ENCODE data around the gene CFAP65.

The CFAP65 gene

DNA sequence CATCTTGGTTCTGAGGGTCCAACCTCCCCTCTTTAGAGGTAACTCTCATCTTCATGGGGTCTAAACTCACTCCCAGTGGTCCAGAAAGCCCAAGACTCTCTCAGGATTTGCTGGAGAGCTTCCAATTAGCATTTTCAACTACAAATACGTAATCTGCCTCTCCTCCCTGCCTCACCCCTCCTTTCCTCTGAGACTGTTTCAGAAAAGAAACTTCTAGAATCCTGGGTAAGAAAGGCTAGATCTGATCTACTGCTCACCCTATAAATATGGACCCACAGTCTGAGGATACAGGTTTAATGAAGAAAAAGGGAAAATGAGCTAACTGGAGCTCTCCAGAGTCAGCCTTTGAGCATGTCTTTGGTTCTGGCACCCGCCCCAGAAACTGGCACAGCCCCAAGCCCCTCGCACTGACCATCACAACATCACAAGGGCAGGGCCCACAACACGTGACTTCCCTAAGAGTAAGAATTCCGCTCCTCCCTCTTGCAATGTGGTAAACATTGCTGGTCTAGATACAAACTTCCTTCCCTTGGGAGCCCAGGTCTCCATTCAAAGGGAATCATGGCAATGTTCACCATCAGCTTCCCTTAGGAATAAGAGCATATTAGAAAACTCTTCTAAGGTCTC, 41.1 kb upstream of the CFAP65 start:
- H3K4me3 ChIP-seq (ENCODE audit: low read depth, low read length), result no peak overlapping the region
- TF ChIP-seq, protein P1, sequence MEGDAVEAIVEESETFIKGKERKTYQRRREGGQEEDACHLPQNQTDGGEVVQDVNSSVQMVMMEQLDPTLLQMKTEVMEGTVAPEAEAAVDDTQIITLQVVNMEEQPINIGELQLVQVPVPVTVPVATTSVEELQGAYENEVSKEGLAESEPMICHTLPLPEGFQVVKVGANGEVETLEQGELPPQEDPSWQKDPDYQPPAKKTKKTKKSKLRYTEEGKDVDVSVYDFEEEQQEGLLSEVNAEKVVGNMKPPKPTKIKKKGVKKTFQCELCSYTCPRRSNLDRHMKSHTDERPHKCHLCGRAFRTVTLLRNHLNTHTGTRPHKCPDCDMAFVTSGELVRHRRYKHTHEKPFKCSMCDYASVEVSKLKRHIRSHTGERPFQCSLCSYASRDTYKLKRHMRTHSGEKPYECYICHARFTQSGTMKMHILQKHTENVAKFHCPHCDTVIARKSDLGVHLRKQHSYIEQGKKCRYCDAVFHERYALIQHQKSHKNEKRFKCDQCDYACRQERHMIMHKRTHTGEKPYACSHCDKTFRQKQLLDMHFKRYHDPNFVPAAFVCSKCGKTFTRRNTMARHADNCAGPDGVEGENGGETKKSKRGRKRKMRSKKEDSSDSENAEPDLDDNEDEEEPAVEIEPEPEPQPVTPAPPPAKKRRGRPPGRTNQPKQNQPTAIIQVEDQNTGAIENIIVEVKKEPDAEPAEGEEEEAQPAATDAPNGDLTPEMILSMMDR (IDR thresholded peaks at IDR 0.05; ENCODE audit: borderline replicate concordance, insufficient read depth, low read depth, low read length), result no peak

DNA sequence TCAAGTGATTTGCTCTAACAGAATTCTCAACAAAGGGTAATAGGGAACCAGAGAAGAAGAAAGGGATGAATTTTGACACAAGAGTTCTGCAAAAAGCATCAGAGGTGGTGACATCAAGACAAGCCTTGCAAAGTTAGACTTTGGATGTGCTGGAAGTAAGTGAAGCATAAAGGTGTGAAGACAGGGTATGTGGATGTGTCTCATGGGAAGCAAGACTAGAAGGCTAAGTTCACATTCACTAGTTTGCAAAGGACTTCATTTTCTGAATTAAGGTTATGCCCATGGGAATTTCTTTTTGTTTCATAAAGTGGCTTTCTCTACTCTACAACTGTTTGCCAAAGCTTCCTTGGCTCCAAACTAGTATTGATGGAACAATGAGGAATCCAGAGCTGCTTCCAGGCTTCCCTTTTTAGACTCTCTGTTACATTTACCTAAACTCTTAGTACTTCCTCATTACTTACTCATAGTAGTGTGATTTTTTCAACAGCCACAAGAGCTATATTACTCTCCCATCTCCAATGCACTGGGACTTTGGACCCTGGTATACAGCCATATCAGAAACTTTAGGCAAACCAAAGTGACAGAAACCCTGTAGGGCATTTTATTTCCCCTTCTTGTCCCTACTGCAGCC, 40.5 kb upstream of the CFAP65 start:
- no peak overlapping the region for H3K4me3 ChIP-seq (ENCODE audit: low read depth, low read length)
- TF ChIP-seq, protein P1 (IDR thresholded peaks at IDR 0.05; ENCODE audit: borderline replicate concordance, insufficient read depth, low read depth, low read length), result no peak

DNA sequence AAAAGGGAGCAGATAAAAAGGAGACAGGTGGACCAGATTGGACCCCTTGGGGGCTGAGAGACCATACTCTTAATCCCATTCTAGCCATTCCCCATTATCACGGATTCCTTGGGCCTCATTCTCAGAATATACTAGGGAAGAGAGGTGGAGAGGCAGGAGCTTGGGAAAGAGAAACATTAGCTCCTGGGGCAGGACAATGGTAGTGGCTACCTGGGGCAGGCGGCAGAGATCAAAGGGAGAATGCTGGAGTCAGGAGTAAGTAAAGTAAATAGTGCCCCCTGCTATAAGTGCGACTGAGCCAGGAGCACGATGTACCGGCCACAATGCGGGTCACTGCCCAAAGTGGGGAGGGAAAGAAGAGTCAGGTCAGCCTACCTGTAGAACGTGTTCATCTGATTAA, 39.8 kb upstream of the CFAP65 start:
- no peak overlapping the region for H3K4me3 ChIP-seq (ENCODE audit: low read depth, low read length)

DNA sequence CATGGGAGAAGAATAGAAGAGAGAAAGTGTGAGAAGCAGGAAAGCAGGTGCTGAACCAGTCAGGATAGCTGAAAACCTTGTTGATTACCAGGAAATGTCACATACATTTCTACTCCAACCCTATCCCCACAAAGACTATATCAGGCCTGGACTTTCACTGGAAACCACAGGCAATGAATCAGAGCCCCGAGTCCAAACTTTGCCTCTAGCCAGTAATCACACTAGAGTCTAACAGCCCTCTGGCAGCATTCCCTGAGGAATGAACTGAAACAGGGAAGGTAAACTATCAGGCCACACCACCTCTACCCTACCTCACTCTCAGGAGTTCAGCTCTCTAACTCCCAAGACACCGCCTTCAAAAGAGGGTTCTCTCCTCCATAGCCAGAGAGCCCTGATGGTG, 38.1 kb upstream of the CFAP65 start:
- TF ChIP-seq, protein P1 (IDR thresholded peaks at IDR 0.05; ENCODE audit: borderline replicate concordance, insufficient read depth, low read depth, low read length), result no peak
- no peak overlapping the region for H3K4me3 ChIP-seq (ENCODE audit: low read depth, low read length)

More for the DNA sequence above, 39.8 kb upstream of the CFAP65 start:
- TF ChIP-seq, protein P1 (IDR thresholded peaks at IDR 0.05; ENCODE audit: borderline replicate concordance, insufficient read depth, low read depth, low read length), result no peak

DNA sequence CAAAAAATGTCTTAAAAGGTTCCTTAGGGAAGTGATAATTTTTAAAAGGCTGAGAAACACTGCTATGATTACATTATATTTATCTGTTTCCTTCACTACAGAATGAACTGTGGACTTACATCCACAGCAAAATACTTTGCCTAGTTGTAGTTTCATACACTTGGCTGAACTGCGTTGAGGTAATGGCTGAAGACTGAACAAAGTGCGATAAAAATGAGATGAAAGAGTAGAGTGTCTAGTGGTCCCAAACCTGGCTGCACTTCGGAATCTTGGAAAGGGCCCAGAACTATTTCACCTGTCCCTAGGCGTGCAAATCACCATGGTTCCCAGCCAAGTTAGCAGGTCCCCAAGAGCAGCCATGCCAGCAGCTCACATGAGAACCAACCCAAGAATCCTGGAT, 37.6 kb upstream of the CFAP65 start:
- TF ChIP-seq, protein P1 (IDR thresholded peaks at IDR 0.05; ENCODE audit: borderline replicate concordance, insufficient read depth, low read depth, low read length), result no peak
- H3K4me3 ChIP-seq (ENCODE audit: low read depth, low read length), result no peak overlapping the region

DNA sequence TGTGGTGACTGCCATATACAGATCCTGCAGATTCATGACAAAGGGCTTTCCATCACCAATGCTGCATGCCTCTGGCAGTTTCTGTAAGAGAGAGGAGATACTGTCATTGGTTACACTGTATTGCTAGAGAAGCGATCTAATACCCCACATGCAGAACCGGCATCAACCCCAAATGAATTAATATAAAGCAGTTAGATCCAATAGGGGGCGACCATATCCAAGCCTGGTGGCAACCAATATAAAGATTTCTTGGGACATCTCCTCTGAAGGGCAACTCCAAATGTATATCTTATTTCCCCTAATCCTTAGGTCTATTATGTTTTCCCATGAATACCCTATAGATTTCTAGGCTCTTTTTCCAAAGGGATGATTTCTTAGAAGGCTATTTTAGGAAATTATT, 36.8 kb upstream of the CFAP65 start:
- no peak overlapping the region for H3K4me3 ChIP-seq (ENCODE audit: low read depth, low read length)
- TF ChIP-seq, protein P1 (IDR thresholded peaks at IDR 0.05; ENCODE audit: borderline replicate concordance, insufficient read depth, low read depth, low read length), result no peak

DNA sequence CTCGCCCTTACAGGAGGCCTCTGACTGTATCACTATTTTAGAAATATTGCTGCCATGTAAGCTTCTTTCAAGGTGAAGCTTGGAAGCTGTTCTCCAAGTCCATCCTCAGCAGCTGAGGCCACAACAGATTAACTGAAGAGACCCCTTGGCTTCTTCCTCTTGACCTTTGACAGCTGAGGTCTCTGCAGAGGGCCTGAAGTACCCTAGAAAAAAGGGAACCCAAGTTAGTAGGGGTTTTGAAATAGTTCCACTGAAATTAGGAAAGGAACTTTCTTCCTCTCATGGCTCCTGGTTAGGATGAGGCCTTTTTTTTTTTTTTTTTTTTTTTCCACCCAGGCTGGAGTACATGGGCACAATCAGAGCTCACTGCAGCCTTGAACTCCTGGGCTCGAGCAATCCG, 34.9 kb upstream of the CFAP65 start:
- H3K4me3 ChIP-seq (ENCODE audit: low read depth, low read length), result no peak overlapping the region
- TF ChIP-seq, protein P1 (IDR thresholded peaks at IDR 0.05; ENCODE audit: borderline replicate concordance, insufficient read depth, low read depth, low read length), result no peak

All from GM12875 (cell line).